Keratinocyte (primary cell): Measurements from ENCODE around the gene RAN. TPM values are rescaled to one million over a fixed set of nuclear protein-coding genes. Genes with fewer than 3 reads are reported as not detected.

ENCODE experiments used
- DNase-seq: peaks from one replicate; pipeline ENCODE4 v3.0.0-alpha.2; 2011; ENCODE audit warnings: low read depth, missing footprints, low spot score
- FAIRE-seq: peaks from 2 replicates; lab custom pipeline; 2011; peaks lifted over from hg19 to GRCh38; lab: Jason Lieb, UNC
- H2AFZ ChIP-seq: 2 replicates; pipeline ENCODE4 v1.6.0; 2012; ENCODE audit warnings: low read length, control low read depth, inconsistent platforms; ENCODE audit not compliant: control insufficient read depth
- H3K27ac ChIP-seq: 2 replicates; pipeline ENCODE4 v1.5.1; 2011; ENCODE audit warnings: low read length; ENCODE audit not compliant: control insufficient read depth, insufficient read depth
- H3K27me3 ChIP-seq: 3 replicates; pipeline ENCODE4 v1.6.0; 2011; ENCODE audit warnings: low read length; ENCODE audit not compliant: control insufficient read depth, insufficient read depth; ENCODE audit errors: extremely low read depth
- H3K36me3 ChIP-seq, 2 experiments: 2 replicates in 1 of 2; 3 replicates in 1 of 2; pipeline ENCODE4 v1.5.1; 2011; ENCODE audit warnings: low read length in 2 of 2, mild to moderate bottlenecking in 1 of 2; ENCODE audit not compliant: control insufficient read depth in 2 of 2, insufficient read depth in 2 of 2; ENCODE audit errors: extremely low read depth in 1 of 2
- H3K4me1 ChIP-seq: 3 replicates; pipeline ENCODE4 v1.5.1; 2011; ENCODE audit warnings: low read length; ENCODE audit not compliant: control insufficient read depth, insufficient read depth; ENCODE audit errors: extremely low read depth
- H3K4me2 ChIP-seq: 3 replicates; pipeline ENCODE4 v1.6.0; 2011; ENCODE audit warnings: low read depth, low read length; ENCODE audit not compliant: control insufficient read depth, insufficient read depth; ENCODE audit errors: extremely low read depth
- H3K4me3 ChIP-seq, 3 experiments: fragments of 200-600 bp in 1 of 3; sonication (generic) in 1 of 3; 2 replicates in 2 of 3; 3 replicates in 1 of 3; pipeline ENCODE4 v1.5.1; 2011 to 2016; ENCODE audit warnings: low read length in 3 of 3, mild to moderate bottlenecking in 3 of 3, control low read depth in 2 of 3, inconsistent platforms in 1 of 3, low read depth in 1 of 3, mixed read lengths in 1 of 3, mixed run types in 1 of 3, moderate library complexity in 1 of 3; ENCODE audit not compliant: control insufficient read depth in 2 of 3, insufficient read depth in 2 of 3; ENCODE audit errors: extremely low read depth in 1 of 3
- H3K79me2 ChIP-seq: 2 replicates; pipeline ENCODE4 v1.6.0; 2012; ENCODE audit warnings: low read length; ENCODE audit not compliant: control insufficient read depth, insufficient read depth
- H3K9ac ChIP-seq: 3 replicates; pipeline ENCODE4 v1.6.0; 2011; ENCODE audit warnings: low read length; ENCODE audit not compliant: control insufficient read depth, insufficient read depth; ENCODE audit errors: extremely low read depth
- H3K9me1 ChIP-seq: 3 replicates; pipeline ENCODE4 v1.6.0; 2011; ENCODE audit warnings: low read length; ENCODE audit not compliant: control insufficient read depth, insufficient read depth; ENCODE audit errors: extremely low read depth
- H3K9me3 ChIP-seq: 2 replicates; pipeline ENCODE4 v1.5.1; 2012; ENCODE audit warnings: low read depth, low read length; ENCODE audit not compliant: control insufficient read depth
- H4K20me1 ChIP-seq: 3 replicates; pipeline ENCODE4 v1.6.0; 2011; ENCODE audit warnings: low read length; ENCODE audit not compliant: control insufficient read depth, insufficient read depth; ENCODE audit errors: extremely low read depth
- EZH2 ChIP-seq: IDR thresholded peaks from one replicate; pipeline ENCODE4 v1.6.1; 2012; ENCODE audit warnings: inconsistent platforms, mild to moderate bottlenecking, low read length, moderate library complexity
- dilution Hi-C: fragments of 300-500 bp; cut with MboI; formaldehyde crosslinking; loops from one replicate; pipeline ENCODE4 v1.7.0; 2020; ENCODE audit warnings: low sequenced_read_pairs; ENCODE audit not compliant: extremely low pct_ligation_motif_present
- polyA plus RNA-seq, 5 experiments: library from polyadenylated mRNA; depleted of rRNA in 3 of 5; stranded (reverse) in 3 of 5; stranded (forward) in 1 of 5; unstranded in 1 of 5; fragments of >200 nt; gene quantifications; 1 replicate in 1 of 5; 2 replicates in 3 of 5; 3 replicates in 1 of 5; pipeline versions ENCODE4 v1.2.1 to v1.2.3, GENCODE V29; 2011 to 2012; ENCODE audit warnings: missing spikeins in 2 of 5, low read depth in 1 of 5, low replicate concordance in 1 of 5
- TF ChIP-seq, protein P1 (sequence below), 3 experiments: IDR thresholded peaks in 1 of 3; conservative IDR thresholded peaks in 1 of 3; optimal IDR thresholded peaks in 1 of 3; 2 replicates in 2 of 3; 3 replicates in 1 of 3; pipeline versions ENCODE3 to v1.5.1; 2011; ENCODE audit warnings: low read length in 3 of 3, mild to moderate bottlenecking in 3 of 3, moderate library complexity in 2 of 3, control low read depth in 1 of 3, inconsistent platforms in 1 of 3; ENCODE audit not compliant: insufficient read depth in 2 of 3; ENCODE audit errors: extremely low read depth in 1 of 3

Gene RAN
- polyA plus RNA-seq, 1 donor (not counting 4 experiments of a cell fraction or from before 2014, with no cell fraction given) = 2,211 TPM

DNA sequence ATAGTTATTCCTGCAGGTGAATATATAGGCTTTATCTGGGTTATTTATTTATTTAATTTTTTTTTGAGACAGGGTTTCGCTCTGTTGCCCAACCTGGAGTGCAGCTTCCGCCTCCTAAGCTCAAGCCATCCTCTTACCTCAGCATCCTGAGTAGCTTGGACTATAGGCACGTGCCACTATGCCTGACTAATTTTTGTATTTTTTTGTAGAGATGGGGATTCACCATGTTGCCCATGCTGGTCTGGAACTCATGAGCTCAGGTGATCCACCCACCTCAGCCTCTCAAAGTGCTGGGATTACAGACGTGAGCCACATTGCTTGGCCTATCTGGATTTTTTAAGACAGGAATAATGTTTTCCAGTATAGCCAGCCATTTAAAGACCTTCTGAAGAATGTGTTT lies 2.0 kb downstream of the RAN start:
- H4K20me1 ChIP-seq = peaks cover 16% of the 10 kb centered on the region

DNA sequence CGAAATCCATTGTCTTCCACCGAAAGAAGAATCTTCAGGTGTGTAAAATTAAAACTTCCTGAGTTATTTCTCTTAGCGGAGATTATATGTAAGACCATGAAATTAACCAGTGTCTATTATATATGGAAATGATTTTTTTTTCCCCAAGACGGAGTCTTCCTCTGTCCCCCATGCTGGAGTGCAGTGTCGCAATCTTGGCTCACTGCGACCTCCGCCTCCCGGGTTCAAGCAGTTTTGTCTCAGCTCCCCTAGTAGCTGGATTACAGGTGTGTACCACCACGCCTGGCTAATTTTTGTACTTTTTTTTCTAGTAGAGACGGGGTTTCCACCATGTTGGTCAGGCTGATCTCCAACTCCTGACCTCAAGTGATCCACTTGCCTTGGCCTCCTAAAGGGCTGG lies 2.8 kb downstream of the RAN start:
- H3K27ac ChIP-seq = no peak overlapping the region
- DNase-seq (no peak), FAIRE-seq (no peak)
- TF ChIP-seq, protein P1, sequence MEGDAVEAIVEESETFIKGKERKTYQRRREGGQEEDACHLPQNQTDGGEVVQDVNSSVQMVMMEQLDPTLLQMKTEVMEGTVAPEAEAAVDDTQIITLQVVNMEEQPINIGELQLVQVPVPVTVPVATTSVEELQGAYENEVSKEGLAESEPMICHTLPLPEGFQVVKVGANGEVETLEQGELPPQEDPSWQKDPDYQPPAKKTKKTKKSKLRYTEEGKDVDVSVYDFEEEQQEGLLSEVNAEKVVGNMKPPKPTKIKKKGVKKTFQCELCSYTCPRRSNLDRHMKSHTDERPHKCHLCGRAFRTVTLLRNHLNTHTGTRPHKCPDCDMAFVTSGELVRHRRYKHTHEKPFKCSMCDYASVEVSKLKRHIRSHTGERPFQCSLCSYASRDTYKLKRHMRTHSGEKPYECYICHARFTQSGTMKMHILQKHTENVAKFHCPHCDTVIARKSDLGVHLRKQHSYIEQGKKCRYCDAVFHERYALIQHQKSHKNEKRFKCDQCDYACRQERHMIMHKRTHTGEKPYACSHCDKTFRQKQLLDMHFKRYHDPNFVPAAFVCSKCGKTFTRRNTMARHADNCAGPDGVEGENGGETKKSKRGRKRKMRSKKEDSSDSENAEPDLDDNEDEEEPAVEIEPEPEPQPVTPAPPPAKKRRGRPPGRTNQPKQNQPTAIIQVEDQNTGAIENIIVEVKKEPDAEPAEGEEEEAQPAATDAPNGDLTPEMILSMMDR (optimal IDR thresholded peaks at IDR 0.05 in 1 of 3, IDR thresholded peaks at IDR 0.05 in 1 of 3, conservative IDR thresholded peaks at IDR 0.05 in 1 of 3; ENCODE audit: extremely low read depth in 1 of 3, insufficient read depth in 2 of 3, low read length in 3 of 3) = no peak
- no peak for TF ChIP-seq EZH2
- no peak overlapping the region for H2AFZ ChIP-seq
- dilution Hi-C loops = no loop called here
- peaks cover 16% of the 10 kb centered on the region for H4K20me1 ChIP-seq
- H3K79me2 ChIP-seq = peaks cover 35% of the 10 kb centered on the region
- no peak overlapping the region for H3K4me2 ChIP-seq
- H3K4me1 ChIP-seq = peaks cover 15% of the 10 kb centered on the region
- H3K4me3 ChIP-seq = no peak overlapping the region
- no peaks in the 10 kb centered on the region for H3K9me3 ChIP-seq
- peaks cover 2% of the 10 kb centered on the region for H3K9me1 ChIP-seq
- no peaks in the 10 kb centered on the region for H3K27me3 ChIP-seq
- peaks cover 22 to 35% of the 10 kb centered on the region in 2 experiments for H3K36me3 ChIP-seq
- no peak overlapping the region for H3K9ac ChIP-seq

More for the DNA sequence above, 2.0 kb downstream of the RAN start:
- Histone ChIP-seq H3K79me2 (peaks cover 35% of the 10 kb centered on the region), H3K36me3 (peaks cover 22 to 35% of the 10 kb centered on the region in 2 experiments), H3K4me3 (peak overlapping the region; percentile 73 to 79 (median 78)), H3K27ac (peak overlapping the region; percentile 93), H3K9ac (peak overlapping the region; percentile 82), H3K27me3 (no peaks in the 10 kb centered on the region), H3K9me1 (peaks cover 2% of the 10 kb centered on the region), H3K4me2 (peak overlapping the region; percentile 83), H3K9me3 (no peaks in the 10 kb centered on the region), H3K4me1 (peaks cover 15% of the 10 kb centered on the region), H2AFZ (no peak overlapping the region)
- FAIRE-seq (no peak), DNase-seq (no peak)
- TF ChIP-seq EZH2 = no peak
- TF ChIP-seq, protein P1 (optimal IDR thresholded peaks at IDR 0.05 in 1 of 3, IDR thresholded peaks at IDR 0.05 in 1 of 3, conservative IDR thresholded peaks at IDR 0.05 in 1 of 3; ENCODE audit: extremely low read depth in 1 of 3, insufficient read depth in 2 of 3, low read length in 3 of 3) = no peak
- dilution Hi-C loops = no loop called here
